ENCODE data around the gene PTPN14.

- no peak for TF ChIP-seq REST (tag by site-specific recombination; IDR thresholded peaks at IDR 0.05)
- TF ChIP-seq PATZ1 (tag by site-specific recombination; IDR thresholded peaks at IDR 0.05): no peak
- no peak for TF ChIP-seq CTCF (tag by site-specific recombination; IDR thresholded peaks at IDR 0.05)
- TF ChIP-seq ZNF555 (tag by site-specific recombination; conservative IDR thresholded peaks at IDR 0.05): no peak
- TF ChIP-seq ZSCAN4 (tag by site-specific recombination; IDR thresholded peaks at IDR 0.05): no peak
- no peak for TF ChIP-seq ZBTB7A (tag by site-specific recombination; IDR thresholded peaks at IDR 0.05; ENCODE audit: low read depth)
- no peak for TF ChIP-seq ZNF266 (tag by site-specific recombination; IDR thresholded peaks at IDR 0.05; ENCODE audit: low read depth)
- no peak for TF ChIP-seq ZNF785 (tag by site-specific recombination; IDR thresholded peaks at IDR 0.05)
- TF ChIP-seq GFI1B (tag by site-specific recombination; IDR thresholded peaks at IDR 0.05): no peak
- TF ChIP-seq ZNF791 (tag by site-specific recombination; IDR thresholded peaks at IDR 0.05): no peak
Measured at GRCh38 chr1:214454569-214455396, 96.6 kb downstream of the PTPN14 start.

Data from HEK293 (cell line).